H1 (cell line): ENCODE measurements around the gene EVC2. TPM values are rescaled to one million over a fixed set of nuclear protein-coding genes. Genes with fewer than 3 reads are reported as not detected.
"Not testable (repeated sequence)": the region's sequence is repeated elsewhere in the genome, so short reads cannot be mapped to it uniquely, and the experiment has no call there.

Experiments
- CTCF ChIA-PET: fragments of 300-600 bp; sonication (Branson Sonifier 250); formaldehyde crosslinking; loops from one replicate; lab custom pipeline; 2021; ENCODE audit not compliant: partially characterized antibody; lab: Charles Lee
- POLR2A ChIA-PET: fragments of 300-600 bp; sonication (Branson Sonifier 250); formaldehyde crosslinking; loops from one replicate; lab custom pipeline; 2021; ENCODE audit warnings: inconsistent platforms; ENCODE audit not compliant: partially characterized antibody; lab: Charles Lee
- DNase-seq, 2 experiments: peaks; one replicate each; pipeline versions ENCODE4 v3.0.0 to v3.0.0-alpha.2; 2010 to 2022; ENCODE audit warnings: low spot score in 2 of 2, low read depth in 1 of 2, mixed read lengths in 1 of 2
- FAIRE-seq: peaks from 2 replicates; lab custom pipeline; 2011; peaks lifted over from hg19 to GRCh38; lab: Jason Lieb, UNC
- H2AFZ ChIP-seq: 2 replicates; pipeline ENCODE4 v1.8.1; 2012; ENCODE audit warnings: low read length, inconsistent platforms
- H2AK5ac ChIP-seq: 2 replicates; pipeline ENCODE4 v1.6.1; 2013; ENCODE audit warnings: low read depth, low read length
- H2BK120ac ChIP-seq: replicated peaks from 2 replicates; pipeline ENCODE3; 2013; ENCODE audit warnings: low read depth, low read length, inconsistent platforms
- H2BK12ac ChIP-seq: 2 replicates; pipeline ENCODE4 v1.6.1; 2013; ENCODE audit warnings: low read depth, low read length
- H2BK15ac ChIP-seq: 2 replicates; pipeline ENCODE4 v1.6.1; 2013; ENCODE audit warnings: low read length
- H2BK20ac ChIP-seq: 2 replicates; pipeline ENCODE4 v1.6.1; 2013; ENCODE audit warnings: low read length
- H2BK5ac ChIP-seq: 2 replicates; pipeline ENCODE4 v1.6.1; 2013; ENCODE audit warnings: low read depth, low read length
- H3K14ac ChIP-seq: 2 replicates; pipeline ENCODE4 v1.6.1; 2013; ENCODE audit warnings: inconsistent platforms; ENCODE audit not compliant: insufficient read length
- H3K18ac ChIP-seq: 2 replicates; pipeline ENCODE4 v1.6.1; 2013; ENCODE audit warnings: low read length; ENCODE audit errors: extremely low read depth
- H3K23ac ChIP-seq: 2 replicates; pipeline ENCODE4 v1.6.1; 2013; ENCODE audit warnings: inconsistent platforms; ENCODE audit not compliant: insufficient read length
- H3K23me2 ChIP-seq: 2 replicates; pipeline ENCODE4 v1.6.1; 2013; ENCODE audit warnings: low read depth, low read length
- H3K27ac ChIP-seq: 2 replicates; pipeline ENCODE4 v1.6.1; 2011; ENCODE audit warnings: low read depth, low read length, inconsistent platforms
- H3K27me3 ChIP-seq, 4 experiments: replicated peaks in 1 of 4; 1 replicate in 1 of 4; 2 replicates in 3 of 4; pipeline versions ENCODE4 v1.6.1 to v1.8.1; 2011 to 2013; ENCODE audit warnings: low read length in 3 of 4, mild to moderate bottlenecking in 3 of 4, inconsistent platforms in 2 of 4, mixed read lengths in 2 of 4, moderate library complexity in 1 of 4; ENCODE audit not compliant: control insufficient read depth in 3 of 4, insufficient read depth in 3 of 4; ENCODE audit errors: extremely low read depth in 1 of 4
- H3K36me3 ChIP-seq, 4 experiments: 2 replicates each; pipeline versions ENCODE4 v1.6.1 to v1.8.1; 2011 to 2013; ENCODE audit warnings: mild to moderate bottlenecking in 4 of 4, low read length in 3 of 4, moderate library complexity in 2 of 4, control low read depth in 1 of 4, inconsistent platforms in 1 of 4; ENCODE audit not compliant: insufficient read depth in 4 of 4, control insufficient read depth in 2 of 4
- H3K4ac ChIP-seq: replicated peaks from 2 replicates; pipeline ENCODE3; 2013; ENCODE audit warnings: low read length, low read depth, mixed read lengths, inconsistent platforms; ENCODE audit not compliant: insufficient read length
- H3K4me1 ChIP-seq, 4 experiments: replicated peaks in 1 of 4; 1 replicate in 1 of 4; 2 replicates in 3 of 4; pipeline versions ENCODE4 v1.6.1 to v1.8.1; 2011 to 2013; ENCODE audit warnings: low read length in 3 of 4, inconsistent platforms in 2 of 4, mixed read lengths in 1 of 4; ENCODE audit not compliant: insufficient read depth in 4 of 4, control insufficient read depth in 3 of 4
- H3K4me2 ChIP-seq, 2 experiments: 2 replicates each; pipeline versions ENCODE4 v1.6.1 to v1.8.1; 2011 to 2013; ENCODE audit warnings: low read depth in 2 of 2, low read length in 2 of 2, control low read depth in 1 of 2, inconsistent platforms in 1 of 2, mild to moderate bottlenecking in 1 of 2; ENCODE audit not compliant: insufficient read depth in 1 of 2
- H3K4me3 ChIP-seq, 4 experiments: fragments of 200-600, 300-600 bp in 1 of 4; sonication (generic), shearing (Covaris generic), sonication (Bioruptor Twin) in 1 of 4; 2 replicates each; pipeline versions ENCODE4 v1.5.1 to v1.8.1; 2011 to 2016; ENCODE audit warnings: low read length in 4 of 4, low read depth in 3 of 4, control low read depth in 2 of 4, inconsistent platforms in 2 of 4, mild to moderate bottlenecking in 2 of 4, mixed read lengths in 1 of 4, moderate library complexity in 1 of 4; ENCODE audit not compliant: insufficient read depth in 2 of 4; ENCODE audit errors: extremely low read depth in 1 of 4
- H3K56ac ChIP-seq: replicated peaks from 2 replicates; pipeline ENCODE3; 2013; ENCODE audit warnings: low read depth, mild to moderate bottlenecking, mixed read lengths, low read length, inconsistent platforms; ENCODE audit not compliant: insufficient read length
- H3K79me1 ChIP-seq: 2 replicates; pipeline ENCODE4 v1.6.1; 2013; ENCODE audit warnings: low read depth, low read length, control low read depth
- H3K79me2 ChIP-seq, 2 experiments: 2 replicates each; pipeline versions ENCODE4 v1.6.1 to v1.8.1; 2012 to 2013; ENCODE audit warnings: low read length in 2 of 2, mild to moderate bottlenecking in 2 of 2, inconsistent platforms in 1 of 2; ENCODE audit not compliant: insufficient read depth in 2 of 2, control insufficient read depth in 1 of 2
- H3K9ac ChIP-seq, 4 experiments: replicated peaks in 1 of 4; 1 replicate in 1 of 4; 2 replicates in 3 of 4; pipeline versions ENCODE4 v1.6.1 to v1.8.1; 2011 to 2013; ENCODE audit warnings: low read depth in 3 of 4, low read length in 3 of 4, control low read depth in 2 of 4, mild to moderate bottlenecking in 2 of 4, moderate library complexity in 2 of 4, inconsistent platforms in 1 of 4; ENCODE audit errors: extremely low read depth in 1 of 4
- H3K9me3 ChIP-seq, 2 experiments: 2 replicates each; pipeline versions ENCODE4 v1.6.1 to v1.8.1; 2012 to 2013; ENCODE audit warnings: mild to moderate bottlenecking in 2 of 2, moderate library complexity in 2 of 2, control low read depth in 1 of 2, inconsistent platforms in 1 of 2, low read depth in 1 of 2, low read length in 1 of 2, mixed read lengths in 1 of 2; ENCODE audit not compliant: insufficient read depth in 2 of 2
- H4K20me1 ChIP-seq, 2 experiments: replicated peaks in 1 of 2; 2 replicates each; pipeline versions ENCODE3 to v1.8.1; 2011 to 2013; ENCODE audit warnings: inconsistent platforms in 2 of 2, low read length in 2 of 2, mild to moderate bottlenecking in 1 of 2; ENCODE audit not compliant: insufficient read depth in 2 of 2, control insufficient read depth in 1 of 2
- H4K5ac ChIP-seq: 2 replicates; pipeline ENCODE4 v1.6.1; 2013; ENCODE audit warnings: low read length, low read depth, mixed read lengths, inconsistent platforms; ENCODE audit not compliant: insufficient read length
- H4K8ac ChIP-seq: 2 replicates; pipeline ENCODE4 v1.8.0; 2013; ENCODE audit warnings: mild to moderate bottlenecking, moderate library complexity, low read length, inconsistent platforms; ENCODE audit not compliant: insufficient read depth; ENCODE audit errors: extremely low read depth
- H4K91ac ChIP-seq: replicated peaks from 2 replicates; pipeline ENCODE3; 2013; ENCODE audit warnings: low read length, mixed read lengths, inconsistent platforms; ENCODE audit not compliant: insufficient read length
- whole genome bisulfite sequencing, 2 experiments: shearing (Covaris generic) in 1 of 2; methylation state at CpG; one replicate each; pipeline versions ENCODE4 v1.1.6 to v1.1.7; 2013 to 2015; ENCODE audit warnings: low lambda C conversion rate in 2 of 2, mixed read lengths in 2 of 2, inconsistent platforms in 1 of 2, low coverage in 1 of 2, missing lambda C conversion rate in 1 of 2; ENCODE audit not compliant: insufficient replicate concordance in 2 of 2, insufficient coverage in 1 of 2, insufficient read length in 1 of 2; ENCODE audit errors: extremely low coverage in 1 of 2, missing lambda C conversion rate in 1 of 2; 5-methylcytosine and 5-hydroxymethylcytosine counted together
- polyA plus RNA-seq, 7 experiments: library from polyadenylated mRNA; depleted of rRNA in 3 of 7; stranded (reverse) in 5 of 7; unstranded in 2 of 7; fragments of >200 nt in 5 of 7; fragments of 200-250 nt in 2 of 7; gene quantifications; 1 replicate in 5 of 7; 2 replicates in 1 of 7; 4 replicates in 1 of 7; pipeline versions ENCODE4 v1.2.1 to v1.2.3, GENCODE V29; 2011 to 2013; ENCODE audit warnings: missing spikeins in 2 of 7, mixed read lengths in 2 of 7
- total RNA-seq: library from RNA; stranded (reverse); fragmentation: NEBNext Ultra II Directional; extraction: Animal tissue kit (Norgen Biotek cat#: 25700); gene quantifications from 2 replicates; pipeline ENCODE4 v1.2.1, GENCODE V29; 2021

The EVC2 gene
- total and polyA plus RNA-seq, 2 of the 8 experiments (the other 6 are each of a cell fraction or from before 2014, with no cell fraction given) = 0.73 to 5.9 TPM

DNA sequence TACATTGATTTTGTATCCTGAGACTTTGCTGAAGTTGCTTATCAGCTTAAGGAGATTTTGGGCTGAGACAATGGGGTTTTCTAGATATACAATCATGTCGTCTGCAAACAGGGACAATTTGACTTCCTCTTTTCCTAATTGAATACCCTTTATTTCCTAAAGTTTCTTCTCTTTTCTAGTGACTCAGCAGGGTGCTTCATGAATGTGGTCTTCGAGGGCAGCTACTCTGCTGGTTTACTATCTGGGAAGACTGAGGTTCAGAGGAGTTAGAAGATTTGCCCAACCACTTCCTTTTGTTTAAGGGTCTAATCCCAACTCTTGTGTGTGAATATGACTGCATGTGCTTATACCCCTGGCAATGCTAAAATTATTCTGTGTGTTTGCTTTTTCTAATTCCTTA lies 20.1 kb upstream of the EVC2 start:
- CTCF ChIA-PET, FAIRE-seq, H2BK20ac ChIP-seq, H3K4me3 ChIP-seq, H3K14ac ChIP-seq, H3K23ac ChIP-seq, H2BK120ac ChIP-seq, H2AFZ ChIP-seq, H4K8ac ChIP-seq, H3K4me1 ChIP-seq, H3K56ac ChIP-seq, POLR2A ChIA-PET, H3K4me2 ChIP-seq, H3K27me3 ChIP-seq, H3K18ac ChIP-seq, H3K27ac ChIP-seq, H4K91ac ChIP-seq, H3K9me3 ChIP-seq, H4K5ac ChIP-seq, H2BK15ac ChIP-seq, H3K79me2 ChIP-seq, H3K79me1 ChIP-seq, H3K36me3 ChIP-seq, DNase-seq, H3K4ac ChIP-seq, H2AK5ac ChIP-seq, H4K20me1 ChIP-seq, H3K23me2 ChIP-seq, H2BK12ac ChIP-seq, H3K9ac ChIP-seq, H2BK5ac ChIP-seq: not testable (repeated sequence)
- WGBS, 2 experiments = 78% methylated on average over 1 of the region's 2 CpGs; no CpG with 5 or more reads in 1 of the 2 experiments
